ENCODE data around the gene IGSF21.
"Not testable (repeated sequence)": the region's sequence is repeated elsewhere in the genome, so short reads cannot be mapped to it uniquely, and the experiment has no call there.

IGSF21 gene

DNA sequence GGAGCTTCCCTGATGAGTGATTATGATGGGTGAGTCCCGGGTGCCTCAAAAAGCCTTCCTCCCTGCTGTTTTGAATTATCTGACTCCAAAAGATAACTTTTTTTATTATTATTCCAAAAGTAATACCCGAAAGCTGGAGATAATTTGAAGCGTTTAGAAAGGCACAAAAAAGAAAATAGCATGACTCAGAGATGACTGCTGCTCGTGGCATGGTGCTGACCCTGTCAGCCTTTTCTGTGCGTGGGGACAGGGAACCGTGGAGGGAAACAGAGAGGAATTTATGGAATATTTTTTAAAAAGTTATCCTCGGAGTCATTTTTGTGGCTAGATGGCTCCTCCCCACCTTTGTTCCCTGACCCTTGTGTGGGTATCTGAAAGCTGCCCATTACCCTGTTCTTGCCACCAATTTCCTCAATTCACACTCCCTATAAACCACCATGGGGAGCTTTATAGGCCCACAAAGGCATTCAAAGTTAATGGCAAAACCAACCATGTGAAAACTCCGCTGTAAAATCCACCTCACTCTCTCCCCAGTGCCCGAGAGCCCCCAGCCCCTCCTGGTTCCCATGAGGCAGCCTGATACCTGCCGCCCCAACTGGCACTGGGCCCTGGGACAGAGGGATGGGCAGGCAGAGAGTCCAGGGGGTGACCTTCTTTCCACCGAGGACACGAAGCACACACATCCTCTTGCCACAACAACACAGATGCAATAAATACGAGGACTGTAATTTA lies 37.5 kb downstream of the IGSF21 start:
- DNase-seq (ENCODE audit: low read depth in 2 of 2, low spot score in 1 of 2): no peak

- no peak for DNase-seq (ENCODE audit: low read depth in 2 of 2, low spot score in 1 of 2)
Measured at GRCh38 chr1:18145851-18146618, 38.4 kb downstream of the IGSF21 start.

DNA sequence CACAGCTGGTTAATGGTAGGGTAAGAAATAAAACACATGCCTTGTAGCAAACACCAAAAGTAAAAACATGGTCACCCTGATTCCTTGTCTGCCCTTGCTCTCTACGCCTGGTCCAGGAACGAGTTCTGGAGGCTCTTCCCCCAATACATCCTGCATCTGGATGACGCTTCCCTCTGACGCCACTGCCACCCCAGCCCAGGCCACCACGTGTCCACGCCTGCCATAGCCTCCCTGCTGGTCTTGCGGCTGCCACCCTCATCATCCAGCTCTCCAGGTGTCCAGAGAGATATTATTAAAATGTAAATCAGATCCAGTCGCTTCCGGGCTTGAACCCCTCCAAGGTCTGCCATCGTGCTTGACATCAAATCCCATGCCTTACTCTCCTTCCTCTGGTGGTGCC lies 39.3 kb downstream of the IGSF21 start:
- DNase-seq (ENCODE audit: low read depth in 2 of 2, low spot score in 1 of 2): no peak

- no peak for DNase-seq (ENCODE audit: low read depth in 2 of 2, low spot score in 1 of 2)
Measured at GRCh38 chr1:18147672-18148071, 40.1 kb downstream of the IGSF21 start.

GRCh38 chr1:18148461-18148860 lies 40.9 kb downstream of the IGSF21 start:
- no peak for DNase-seq (ENCODE audit: low read depth in 2 of 2, low spot score in 1 of 2)

GRCh38 chr1:18149027-18149641 lies 41.5 kb downstream of the IGSF21 start:
- DNase-seq (ENCODE audit: low read depth in 2 of 2, low spot score in 1 of 2): no peak

DNA sequence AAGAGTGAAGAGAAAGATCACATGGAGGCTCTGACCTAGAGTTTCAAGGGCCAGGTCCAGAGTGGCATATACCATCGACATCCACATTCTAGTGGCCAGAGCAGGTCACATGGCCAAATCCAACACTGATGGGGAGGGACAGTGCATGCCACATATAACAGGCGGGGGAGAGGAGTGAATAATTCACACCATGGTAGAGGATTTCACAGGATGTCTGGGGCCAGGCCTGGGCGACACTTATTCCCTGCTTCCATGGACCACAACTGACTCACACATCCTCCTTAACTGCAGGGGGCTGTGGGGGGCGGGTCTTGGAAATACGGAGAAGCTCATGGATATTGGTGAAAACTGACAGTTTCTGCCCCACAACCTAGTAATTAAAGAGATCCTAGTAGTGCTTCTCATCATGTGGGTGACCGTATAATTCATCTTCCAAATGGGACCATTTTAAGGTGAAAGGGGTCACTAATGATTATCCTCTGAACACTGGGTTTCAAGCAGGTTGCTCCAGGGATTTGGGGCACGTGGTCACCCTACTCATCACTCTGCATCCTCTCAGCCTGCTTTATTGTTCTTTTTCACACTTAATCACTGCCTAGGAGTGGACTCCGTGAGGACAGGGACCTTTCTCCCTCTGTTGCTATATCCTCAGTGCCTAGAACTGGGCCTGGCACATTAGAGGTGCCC lies 44.0 kb downstream of the IGSF21 start:
- no peak for DNase-seq (ENCODE audit: low read depth in 2 of 2, low spot score in 1 of 2)

GRCh38 chr1:18154430-18155194 lies 47.0 kb downstream of the IGSF21 start:
- DNase-seq (ENCODE audit: low read depth in 2 of 2, low spot score in 1 of 2): no peak

DNA sequence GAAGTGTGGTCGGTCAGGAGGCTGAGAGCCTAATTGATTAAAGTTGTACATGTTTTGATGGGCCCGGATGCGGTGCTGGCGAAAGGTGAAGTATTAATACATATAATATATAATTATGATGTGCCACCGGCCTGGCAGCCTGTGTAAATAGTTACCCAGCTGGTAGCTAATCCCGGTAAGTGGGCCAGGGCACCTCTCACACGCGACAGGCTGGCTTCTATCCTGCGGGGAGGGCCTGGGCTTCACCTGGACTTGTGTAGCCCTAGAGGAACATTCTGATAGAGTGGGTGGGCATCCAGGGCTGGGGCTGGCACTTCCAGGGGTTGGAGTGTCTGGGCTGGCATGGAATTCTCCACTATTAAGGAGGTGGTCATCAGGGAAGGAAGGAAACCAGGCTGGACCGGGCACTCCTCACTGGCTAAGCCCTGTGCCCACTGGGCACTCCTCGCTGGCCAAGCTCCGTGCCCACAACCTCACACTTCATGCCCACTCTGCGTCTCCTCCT lies 48.3 kb downstream of the IGSF21 start:
- DNase-seq (ENCODE audit: low read depth in 2 of 2, low spot score in 1 of 2): no peak

GRCh38 chr1:18157352-18157751 lies 49.8 kb downstream of the IGSF21 start:
- DNase-seq (ENCODE audit: low read depth in 2 of 2, low spot score in 1 of 2): no peak

DNA sequence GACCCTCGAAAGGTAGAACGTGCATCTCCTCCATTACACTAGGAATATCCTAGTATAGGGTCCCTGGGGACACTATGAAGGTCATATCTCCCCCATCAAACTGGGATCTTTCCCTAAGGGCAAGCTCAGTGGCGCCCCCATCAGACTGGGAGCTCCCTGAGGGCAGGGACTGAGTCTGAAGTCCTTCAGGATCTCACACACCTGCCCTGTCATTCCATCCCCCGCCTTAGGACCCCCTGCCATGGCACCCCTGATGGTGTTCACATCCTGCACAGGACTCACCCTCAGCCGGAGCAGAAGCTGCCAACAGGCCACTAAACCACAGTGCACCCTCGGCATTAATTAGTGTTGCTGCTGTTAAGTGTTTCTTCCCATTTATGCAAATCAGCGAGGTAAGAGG lies 50.4 kb downstream of the IGSF21 start:
- no peak for DNase-seq (ENCODE audit: low read depth in 2 of 2, low spot score in 1 of 2)

DNA sequence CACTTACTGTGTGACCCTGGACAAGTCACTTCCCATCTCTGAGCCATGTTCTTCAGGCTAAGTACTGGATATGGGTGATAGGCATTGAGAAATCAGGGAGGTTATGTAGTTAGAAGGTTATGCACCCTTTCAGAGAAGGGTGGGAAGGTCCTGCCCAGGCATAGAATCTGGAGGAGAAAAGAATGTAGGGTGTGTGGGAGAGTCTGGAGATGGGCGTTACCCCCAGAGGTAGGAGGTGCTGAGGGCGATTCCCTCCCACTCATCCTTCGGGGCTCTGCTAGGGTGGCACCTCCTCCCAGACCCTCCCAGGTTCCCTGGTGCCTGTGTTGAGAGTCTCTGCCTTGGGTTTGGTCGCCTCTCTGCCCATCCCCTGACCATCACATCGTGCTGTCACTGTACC lies 51.1 kb downstream of the IGSF21 start:
- DNase-seq (ENCODE audit: low read depth in 2 of 2, low spot score in 1 of 2): no peak

DNA sequence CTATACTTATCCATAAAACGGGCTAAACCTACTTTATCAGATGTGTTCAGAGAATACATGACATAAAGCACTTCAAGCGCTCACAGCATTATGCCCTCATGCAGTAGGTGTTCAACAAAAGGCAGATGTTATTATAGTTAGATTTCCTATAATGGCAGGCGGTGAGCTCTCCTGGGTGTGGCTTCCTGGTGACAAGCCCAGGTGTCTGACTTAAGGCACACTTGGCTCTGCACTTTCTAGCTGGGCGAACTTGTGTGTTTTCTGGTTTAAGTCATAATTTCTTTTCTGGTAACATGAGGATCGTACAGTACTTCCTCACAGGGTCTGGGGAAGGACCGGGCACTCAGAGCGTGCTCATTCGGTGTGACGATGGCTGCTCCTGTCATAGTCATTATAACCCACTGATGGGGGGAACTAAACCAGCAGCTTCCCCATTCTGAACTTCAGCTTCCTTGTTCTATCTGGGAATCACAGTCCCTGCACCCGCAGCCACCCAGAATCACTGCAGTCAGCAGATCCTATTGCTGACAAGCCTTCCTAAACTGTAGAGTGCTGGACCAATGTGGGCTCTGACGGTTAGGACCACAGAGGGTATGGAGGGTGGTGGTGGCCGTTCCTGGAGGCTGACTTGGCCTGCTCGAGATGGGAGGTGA lies 52.8 kb downstream of the IGSF21 start:
- DNase-seq (ENCODE audit: low read depth in 2 of 2, low spot score in 1 of 2): no peak

- no peak for DNase-seq (ENCODE audit: low read depth in 2 of 2, low spot score in 1 of 2)
Measured at GRCh38 chr1:18161690-18162089, 54.1 kb downstream of the IGSF21 start.

GRCh38 chr1:18165640-18166039 lies 58.0 kb downstream of the IGSF21 start:
- not testable (repeated sequence) for DNase-seq (ENCODE audit: low read depth in 2 of 2, low spot score in 1 of 2)

GRCh38 chr1:18166341-18166740 lies 58.7 kb downstream of the IGSF21 start:
- DNase-seq (ENCODE audit: low read depth in 2 of 2, low spot score in 1 of 2): no peak

DNA sequence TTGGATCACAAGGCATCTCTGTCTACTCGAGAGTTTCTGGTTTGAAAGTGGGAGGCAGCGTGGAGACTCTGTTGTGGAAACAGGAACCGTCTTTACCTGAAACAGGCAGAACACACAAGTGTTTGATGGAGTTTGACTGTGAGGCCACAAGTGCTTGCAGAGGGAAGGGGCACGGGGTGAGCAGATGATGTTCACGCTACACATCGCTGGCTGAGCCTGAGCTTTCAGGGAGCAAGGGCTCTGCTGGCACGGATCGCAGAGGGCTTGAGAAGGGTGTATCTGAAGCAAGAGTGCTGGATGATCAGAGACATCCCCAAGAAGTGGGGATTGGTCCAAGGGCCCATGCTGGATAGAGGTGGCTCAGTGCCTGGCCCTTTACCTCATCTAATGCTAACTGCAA lies 59.3 kb downstream of the IGSF21 start:
- DNase-seq (ENCODE audit: low read depth in 2 of 2, low spot score in 1 of 2): no peak

DNA sequence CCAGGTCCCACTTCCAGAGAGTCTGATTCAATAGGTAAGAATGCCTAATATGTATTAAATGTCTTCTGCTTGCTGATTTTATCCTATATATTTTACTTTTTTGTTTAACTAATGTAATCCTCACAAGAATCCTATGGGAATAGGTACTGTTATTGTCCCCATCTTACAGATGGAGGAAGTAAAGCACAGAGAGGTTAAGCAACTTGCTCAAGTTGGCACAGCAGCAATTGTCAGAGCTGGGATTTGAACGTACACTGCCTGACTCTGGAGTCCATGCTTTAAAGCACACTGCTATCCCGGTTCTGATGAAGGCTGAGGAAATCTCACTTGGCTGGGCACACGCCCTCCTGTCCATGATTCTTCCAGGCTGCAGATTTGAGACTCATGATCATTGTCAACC lies 62.8 kb downstream of the IGSF21 start:
- DNase-seq (ENCODE audit: low read depth in 2 of 2, low spot score in 1 of 2): no peak

DNA sequence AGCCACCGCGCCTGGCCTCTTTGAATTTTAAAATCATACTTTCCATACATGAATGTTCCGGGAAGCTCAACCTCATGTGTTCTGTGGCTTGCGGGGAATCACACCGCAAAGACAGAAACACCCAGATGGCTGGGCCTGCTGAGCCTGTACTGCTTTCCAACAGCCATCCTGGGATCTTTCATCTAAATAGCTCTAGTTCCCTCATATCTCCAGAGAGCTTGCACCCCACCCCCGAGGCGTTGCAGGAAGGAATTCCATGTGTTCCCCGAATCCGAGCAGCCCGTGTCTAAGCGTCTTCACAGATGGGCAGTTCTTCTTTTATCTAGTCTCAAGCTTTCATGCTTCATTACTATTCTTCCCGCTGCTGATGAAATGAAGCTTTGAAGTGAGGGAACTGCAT lies 66.4 kb downstream of the IGSF21 start:
- no peak for DNase-seq (ENCODE audit: low read depth in 2 of 2, low spot score in 1 of 2)

GRCh38 chr1:18175051-18175450 lies 67.5 kb downstream of the IGSF21 start:
- no peak for DNase-seq (ENCODE audit: low read depth in 2 of 2, low spot score in 1 of 2)

Data from stimulated activated CD8-positive, alpha-beta memory T cell treated with anti-CD3 and anti-CD28 coated beads, Interleukin-4, amount 100 ng/mL, for 4 hours (primary cell).